Keratinocyte (primary cell): ENCODE results near the gene STIM1. TPM values are rescaled to one million over a fixed set of nuclear protein-coding genes. Genes with fewer than 3 reads are reported as not detected.

ENCODE experiments used
- DNase-seq: peaks from one replicate; pipeline ENCODE4 v3.0.0-alpha.2; 2011; ENCODE audit warnings: low read depth, missing footprints, low spot score
- FAIRE-seq: peaks from 2 replicates; lab custom pipeline; 2011; peaks lifted over from hg19 to GRCh38; lab: Jason Lieb, UNC
- H2AFZ ChIP-seq: 2 replicates; pipeline ENCODE4 v1.6.0; 2012; ENCODE audit warnings: low read length, control low read depth, inconsistent platforms; ENCODE audit not compliant: control insufficient read depth
- H3K27ac ChIP-seq: 2 replicates; pipeline ENCODE4 v1.5.1; 2011; ENCODE audit warnings: low read length; ENCODE audit not compliant: control insufficient read depth, insufficient read depth
- H3K27me3 ChIP-seq: 3 replicates; pipeline ENCODE4 v1.6.0; 2011; ENCODE audit warnings: low read length; ENCODE audit not compliant: control insufficient read depth, insufficient read depth; ENCODE audit errors: extremely low read depth
- H3K36me3 ChIP-seq, 2 experiments: 2 replicates in 1 of 2; 3 replicates in 1 of 2; pipeline ENCODE4 v1.5.1; 2011; ENCODE audit warnings: low read length in 2 of 2, mild to moderate bottlenecking in 1 of 2; ENCODE audit not compliant: control insufficient read depth in 2 of 2, insufficient read depth in 2 of 2; ENCODE audit errors: extremely low read depth in 1 of 2
- H3K4me1 ChIP-seq: 3 replicates; pipeline ENCODE4 v1.5.1; 2011; ENCODE audit warnings: low read length; ENCODE audit not compliant: control insufficient read depth, insufficient read depth; ENCODE audit errors: extremely low read depth
- H3K4me2 ChIP-seq: 3 replicates; pipeline ENCODE4 v1.6.0; 2011; ENCODE audit warnings: low read depth, low read length; ENCODE audit not compliant: control insufficient read depth, insufficient read depth; ENCODE audit errors: extremely low read depth
- H3K4me3 ChIP-seq, 3 experiments: fragments of 200-600 bp in 1 of 3; sonication (generic) in 1 of 3; 2 replicates in 2 of 3; 3 replicates in 1 of 3; pipeline ENCODE4 v1.5.1; 2011 to 2016; ENCODE audit warnings: low read length in 3 of 3, mild to moderate bottlenecking in 3 of 3, control low read depth in 2 of 3, inconsistent platforms in 1 of 3, low read depth in 1 of 3, mixed read lengths in 1 of 3, mixed run types in 1 of 3, moderate library complexity in 1 of 3; ENCODE audit not compliant: control insufficient read depth in 2 of 3, insufficient read depth in 2 of 3; ENCODE audit errors: extremely low read depth in 1 of 3
- H3K79me2 ChIP-seq: 2 replicates; pipeline ENCODE4 v1.6.0; 2012; ENCODE audit warnings: low read length; ENCODE audit not compliant: control insufficient read depth, insufficient read depth
- H3K9ac ChIP-seq: 3 replicates; pipeline ENCODE4 v1.6.0; 2011; ENCODE audit warnings: low read length; ENCODE audit not compliant: control insufficient read depth, insufficient read depth; ENCODE audit errors: extremely low read depth
- H3K9me1 ChIP-seq: 3 replicates; pipeline ENCODE4 v1.6.0; 2011; ENCODE audit warnings: low read length; ENCODE audit not compliant: control insufficient read depth, insufficient read depth; ENCODE audit errors: extremely low read depth
- H3K9me3 ChIP-seq: 2 replicates; pipeline ENCODE4 v1.5.1; 2012; ENCODE audit warnings: low read depth, low read length; ENCODE audit not compliant: control insufficient read depth
- H4K20me1 ChIP-seq: 3 replicates; pipeline ENCODE4 v1.6.0; 2011; ENCODE audit warnings: low read length; ENCODE audit not compliant: control insufficient read depth, insufficient read depth; ENCODE audit errors: extremely low read depth
- CTCF ChIP-seq, 3 experiments: IDR thresholded peaks in 1 of 3; conservative IDR thresholded peaks in 1 of 3; optimal IDR thresholded peaks in 1 of 3; 2 replicates in 2 of 3; 3 replicates in 1 of 3; pipeline versions ENCODE3 to v1.5.1; 2011; ENCODE audit warnings: low read length in 3 of 3, mild to moderate bottlenecking in 3 of 3, moderate library complexity in 2 of 3, control low read depth in 1 of 3, inconsistent platforms in 1 of 3; ENCODE audit not compliant: insufficient read depth in 2 of 3; ENCODE audit errors: extremely low read depth in 1 of 3
- EZH2 ChIP-seq: IDR thresholded peaks from one replicate; pipeline ENCODE4 v1.6.1; 2012; ENCODE audit warnings: inconsistent platforms, mild to moderate bottlenecking, low read length, moderate library complexity
- dilution Hi-C: fragments of 300-500 bp; cut with MboI; formaldehyde crosslinking; loops from one replicate; pipeline ENCODE4 v1.7.0; 2020; ENCODE audit warnings: low sequenced_read_pairs; ENCODE audit not compliant: extremely low pct_ligation_motif_present
- polyA plus RNA-seq, 5 experiments: library from polyadenylated mRNA; depleted of rRNA in 3 of 5; stranded (reverse) in 3 of 5; stranded (forward) in 1 of 5; unstranded in 1 of 5; fragments of >200 nt; gene quantifications; 1 replicate in 1 of 5; 2 replicates in 3 of 5; 3 replicates in 1 of 5; pipeline versions ENCODE4 v1.2.1 to v1.2.3, GENCODE V29; 2011 to 2012; ENCODE audit warnings: missing spikeins in 2 of 5, low read depth in 1 of 5, low replicate concordance in 1 of 5

Gene STIM1
- polyA plus RNA-seq, 1 donor (not counting 4 experiments of a cell fraction or from before 2014, with no cell fraction given), result 23.7 TPM

DNA sequence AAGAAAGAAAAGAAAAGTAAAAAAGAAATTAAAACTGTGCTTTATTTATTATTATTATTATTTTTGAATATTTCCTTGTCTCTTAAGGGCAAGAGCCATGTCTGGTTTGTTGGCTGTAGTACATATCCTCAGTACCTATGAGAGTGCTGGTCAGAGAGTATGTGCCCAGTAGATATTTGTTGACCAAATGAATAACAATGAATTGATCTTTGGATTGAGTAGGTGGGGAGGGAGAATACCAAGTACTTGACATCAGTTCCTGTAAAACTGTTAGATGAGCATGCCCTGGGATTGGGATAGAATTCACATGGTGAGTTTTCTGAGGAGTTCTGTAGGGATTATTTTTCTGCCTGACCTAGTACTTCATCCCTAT is 11.4 kb downstream of the STIM1 start:
- DNase-seq (no peak), FAIRE-seq (no peak)
- Histone ChIP-seq H3K4me3 (no peak overlapping the region), H3K9me1 (no peaks in the 10 kb centered on the region), H3K4me1 (peaks cover 34% of the 10 kb centered on the region), H4K20me1 (no peaks in the 10 kb centered on the region), H3K36me3 (peaks cover 1 to 2% of the 10 kb centered on the region in 2 experiments), H3K4me2 (no peak overlapping the region), H3K9ac (no peak overlapping the region), H2AFZ (no peak overlapping the region), H3K27me3 (no peaks in the 10 kb centered on the region), H3K27ac (no peak overlapping the region), H3K79me2 (peaks cover 81% of the 10 kb centered on the region), H3K9me3 (no peaks in the 10 kb centered on the region)
- dilution Hi-C loops, result loop anchor here (25.0 kb wide), 1 partner anchor 195 kb away; no protein-coding TSS in a partner anchor
- TF ChIP-seq CTCF (optimal IDR thresholded peaks at IDR 0.05 in 1 of 3, IDR thresholded peaks at IDR 0.05 in 1 of 3, conservative IDR thresholded peaks at IDR 0.05 in 1 of 3; ENCODE audit: extremely low read depth in 1 of 3, insufficient read depth in 2 of 3, low read length in 3 of 3) (no peak), EZH2 (no peak)

DNA sequence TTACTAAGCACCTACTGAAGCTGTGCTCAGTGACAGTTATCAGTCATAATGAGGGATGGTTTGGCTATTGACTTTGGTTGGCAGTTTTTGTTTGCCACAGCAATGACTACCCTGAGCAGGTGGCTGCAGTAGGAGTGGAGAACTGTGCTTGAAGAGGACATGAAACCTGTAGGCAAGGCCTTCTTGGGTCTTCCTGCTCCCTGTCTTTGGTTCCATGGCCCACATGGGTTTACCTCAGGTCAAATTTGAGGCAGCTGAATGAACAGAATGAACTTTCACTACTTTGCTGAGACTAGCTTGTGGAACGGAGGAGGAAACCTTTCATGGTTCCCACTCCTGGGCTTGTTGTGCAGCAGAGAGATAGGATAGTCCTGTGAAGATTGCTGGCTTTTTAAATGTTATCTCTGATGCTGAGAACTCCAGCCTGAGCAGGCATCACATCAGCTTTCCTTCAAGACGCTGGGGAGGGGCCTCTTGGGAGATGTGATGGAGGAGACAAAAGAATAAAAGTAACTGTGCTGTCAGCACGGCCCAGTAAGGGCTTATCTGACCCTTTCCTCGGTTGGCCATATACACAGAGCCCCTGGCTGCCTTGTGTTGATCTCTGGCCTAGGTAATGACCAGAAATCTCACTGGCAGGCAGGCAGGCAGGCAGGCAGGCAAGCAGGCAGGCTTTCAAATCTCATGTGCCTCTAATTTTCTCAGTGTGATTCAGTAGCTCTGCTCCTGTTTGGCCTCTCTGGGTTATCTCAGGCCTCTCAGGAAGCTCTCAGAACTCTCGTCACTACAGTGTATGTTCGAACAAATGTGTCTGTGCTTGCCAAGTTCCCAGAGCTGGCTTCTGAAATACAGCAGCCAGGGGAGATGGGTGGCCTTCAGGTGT is 12.0 kb downstream of the STIM1 start:
- Histone ChIP-seq H3K79me2 (peaks cover 79% of the 10 kb centered on the region), H4K20me1 (no peaks in the 10 kb centered on the region), H3K4me3 (no peak overlapping the region), H3K36me3 (peaks cover 0 to 2% of the 10 kb centered on the region in 2 experiments), H3K27me3 (no peaks in the 10 kb centered on the region), H2AFZ (no peak overlapping the region), H3K4me1 (peaks cover 34% of the 10 kb centered on the region), H3K27ac (peak overlapping the region; percentile 52), H3K9me1 (no peaks in the 10 kb centered on the region), H3K9ac (no peak overlapping the region), H3K4me2 (peak overlapping the region; percentile 49), H3K9me3 (no peaks in the 10 kb centered on the region)
- DNase-seq, result no peak
- FAIRE-seq, result no peak
- dilution Hi-C loops, result loop anchor here (25.0 kb wide), 1 partner anchor 195 kb away; no protein-coding TSS in a partner anchor
- TF ChIP-seq CTCF (optimal IDR thresholded peaks at IDR 0.05 in 1 of 3, IDR thresholded peaks at IDR 0.05 in 1 of 3, conservative IDR thresholded peaks at IDR 0.05 in 1 of 3; ENCODE audit: extremely low read depth in 1 of 3, insufficient read depth in 2 of 3, low read length in 3 of 3), result no peak
- no peak for TF ChIP-seq EZH2
